HG03103 (cell line): ENCODE measurements around the gene TRA2B.

Source experiments
- ATAC-seq: cut with Tn5 transposase; IDR thresholded peaks from one replicate; pipeline ENCODE4 v1.9.1; 2021; ENCODE audit warnings: low read depth; ENCODE audit not compliant: unreplicated experiment

TRA2B gene

DNA sequence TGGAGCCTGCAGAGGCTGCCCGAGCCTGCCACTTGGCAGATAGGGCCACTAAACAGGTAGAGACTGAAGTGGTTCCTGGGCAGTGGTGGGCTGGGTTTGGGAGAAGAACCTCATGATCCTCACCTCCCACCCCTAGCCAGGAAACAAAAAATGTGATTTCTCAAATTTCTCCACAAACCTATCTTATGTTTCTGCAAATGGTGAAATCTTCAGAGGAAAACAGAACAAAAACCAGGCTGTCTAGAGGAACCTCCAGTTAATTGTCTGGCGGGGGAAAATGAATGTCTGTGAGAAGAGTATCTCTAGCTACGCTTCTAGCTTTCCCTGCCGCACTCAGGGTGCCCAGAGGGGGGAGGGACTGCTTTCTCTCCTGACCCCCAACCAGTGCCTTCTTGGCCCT is 55.9 kb downstream of the TRA2B start:
- ATAC-seq, result no peak

DNA sequence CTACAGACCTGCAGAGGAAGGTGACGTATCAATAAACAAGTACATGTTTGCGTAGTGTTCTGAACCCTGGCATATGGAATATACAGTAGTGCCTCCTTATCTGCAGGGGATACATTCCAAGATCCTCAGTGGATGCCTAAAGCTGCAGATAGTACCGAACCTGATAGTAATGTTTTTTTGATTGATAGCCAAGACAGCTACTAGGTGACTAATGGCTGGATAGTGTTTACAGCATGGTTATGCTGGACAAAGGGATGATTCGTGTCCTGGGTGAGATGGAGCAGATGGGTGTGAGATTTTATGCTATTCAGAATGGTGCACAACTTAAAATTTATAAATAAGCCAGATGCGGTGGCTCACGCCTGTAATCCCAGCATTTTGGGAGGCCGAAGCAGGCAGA is 57.2 kb downstream of the TRA2B start:
- no peak for ATAC-seq

DNA sequence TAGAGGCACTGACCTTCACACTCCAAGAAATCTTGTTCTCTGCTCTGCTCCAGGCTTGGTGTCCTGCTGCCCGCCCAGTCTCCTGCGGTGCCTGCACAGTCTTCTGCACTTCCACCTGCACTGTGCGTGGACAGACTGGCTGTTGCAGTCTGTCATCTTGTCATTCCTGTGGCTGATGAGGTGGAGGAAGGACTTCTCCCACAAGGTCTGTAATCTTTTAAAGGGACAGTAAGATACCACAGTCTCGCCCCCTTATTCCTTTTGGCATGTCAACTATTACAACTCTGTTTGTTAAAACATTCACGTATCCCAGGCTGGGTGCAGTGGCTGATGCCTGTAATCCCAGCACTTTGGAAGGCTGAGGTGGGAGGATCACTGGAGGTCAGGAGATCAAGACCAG is 58.9 kb downstream of the TRA2B start:
- ATAC-seq, result no peak

DNA sequence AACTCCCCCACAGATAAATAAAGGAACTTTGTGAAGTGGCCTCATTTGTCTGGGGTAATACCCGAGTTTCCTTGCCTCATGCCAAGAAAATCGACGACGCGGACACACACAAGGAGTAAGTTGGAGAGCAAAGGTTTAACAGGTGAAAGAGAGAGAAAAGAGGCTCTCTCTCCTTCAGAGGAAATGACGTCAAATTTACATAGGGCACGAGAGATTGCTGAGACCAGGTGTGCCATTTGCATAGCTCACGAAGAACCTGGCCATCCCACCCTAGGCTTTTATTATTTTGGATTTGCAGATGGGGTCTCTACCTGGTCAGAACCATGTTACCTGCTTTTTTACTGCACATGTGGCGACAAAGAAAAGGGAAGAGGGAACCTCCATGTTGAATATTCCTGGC is 63.7 kb downstream of the TRA2B start:
- ATAC-seq, result no peak

DNA sequence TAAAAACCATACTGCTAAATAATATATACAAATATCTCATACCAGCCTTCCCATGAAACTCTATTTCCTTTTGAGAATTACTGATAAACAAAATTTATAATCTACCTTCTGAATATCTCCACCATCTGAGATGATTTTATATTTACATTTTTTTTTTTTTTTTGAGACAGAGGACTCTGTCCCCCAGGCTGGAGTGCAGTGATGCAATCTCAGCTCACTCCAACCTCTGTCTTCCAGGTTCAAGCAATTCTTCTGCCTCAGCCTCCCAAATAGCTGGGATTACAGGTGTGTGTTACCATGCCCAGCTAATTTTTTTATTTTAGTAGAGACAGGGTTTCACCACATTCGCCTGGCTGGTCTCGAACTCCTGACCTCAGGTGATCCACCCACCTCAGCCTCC is 70.2 kb downstream of the TRA2B start:
- no peak for ATAC-seq

DNA sequence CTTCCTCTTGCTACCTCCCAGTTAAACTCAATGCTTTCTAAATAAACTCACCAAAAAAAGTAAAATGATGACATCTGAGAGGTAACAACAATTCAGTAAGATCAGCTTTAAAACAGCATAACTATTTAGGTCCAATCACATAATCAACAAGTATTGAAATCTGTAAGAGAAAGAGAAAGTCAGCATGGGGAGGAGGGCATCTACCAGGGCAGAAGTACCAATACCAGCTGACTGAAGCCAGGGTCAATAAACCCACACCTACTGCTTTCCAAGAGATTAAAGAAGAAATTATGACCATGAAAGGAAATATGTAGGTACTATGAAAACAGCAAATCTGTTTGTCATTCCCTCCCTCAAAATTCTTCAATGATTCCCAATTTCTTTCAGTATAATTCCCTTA is 70.8 kb downstream of the TRA2B start:
- no peak for ATAC-seq

DNA sequence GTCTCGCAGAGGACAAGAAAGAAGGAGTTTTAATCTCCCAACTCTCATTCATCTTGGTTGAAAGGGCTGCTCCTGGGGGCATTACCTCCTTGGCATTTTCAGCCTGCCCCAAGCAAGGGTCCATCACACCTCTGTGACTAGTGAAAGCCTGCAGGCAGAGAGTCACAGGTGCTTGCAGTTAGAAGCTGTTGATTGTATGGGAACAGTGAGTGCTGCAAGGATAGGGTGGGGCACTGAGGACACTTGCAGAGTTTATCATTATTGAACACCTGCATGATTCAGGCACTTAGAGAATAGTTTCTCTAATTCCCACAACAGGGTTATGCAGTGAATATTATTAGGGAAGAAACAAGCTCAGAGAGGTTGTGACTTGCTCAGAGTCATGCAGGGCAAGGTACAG is 71.3 kb downstream of the TRA2B start:
- no peak for ATAC-seq
